ENCODE results near the gene NGLY1.

NGLY1 gene

DNA sequence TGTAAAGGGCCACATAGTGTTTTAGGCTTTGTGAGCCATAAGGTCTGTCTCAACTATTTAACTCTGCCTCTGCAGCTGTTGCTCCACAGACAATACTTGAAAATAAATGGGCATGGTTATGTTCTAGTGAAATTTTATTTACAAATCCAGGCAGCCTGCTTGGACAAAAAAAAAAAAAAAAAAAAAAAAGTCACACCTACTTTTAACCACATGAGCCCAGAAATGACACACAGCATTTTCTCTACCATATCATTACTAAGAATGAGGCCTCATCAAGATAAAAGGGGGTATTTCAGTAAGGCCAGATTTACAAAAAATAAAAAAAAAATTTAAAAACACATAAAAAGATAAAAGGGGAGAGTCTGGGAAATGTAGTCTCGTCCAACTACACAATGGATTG, 1.7 kb upstream of the NGLY1 start:
- no peak for DNase-seq (ENCODE audit: low read depth)

DNA sequence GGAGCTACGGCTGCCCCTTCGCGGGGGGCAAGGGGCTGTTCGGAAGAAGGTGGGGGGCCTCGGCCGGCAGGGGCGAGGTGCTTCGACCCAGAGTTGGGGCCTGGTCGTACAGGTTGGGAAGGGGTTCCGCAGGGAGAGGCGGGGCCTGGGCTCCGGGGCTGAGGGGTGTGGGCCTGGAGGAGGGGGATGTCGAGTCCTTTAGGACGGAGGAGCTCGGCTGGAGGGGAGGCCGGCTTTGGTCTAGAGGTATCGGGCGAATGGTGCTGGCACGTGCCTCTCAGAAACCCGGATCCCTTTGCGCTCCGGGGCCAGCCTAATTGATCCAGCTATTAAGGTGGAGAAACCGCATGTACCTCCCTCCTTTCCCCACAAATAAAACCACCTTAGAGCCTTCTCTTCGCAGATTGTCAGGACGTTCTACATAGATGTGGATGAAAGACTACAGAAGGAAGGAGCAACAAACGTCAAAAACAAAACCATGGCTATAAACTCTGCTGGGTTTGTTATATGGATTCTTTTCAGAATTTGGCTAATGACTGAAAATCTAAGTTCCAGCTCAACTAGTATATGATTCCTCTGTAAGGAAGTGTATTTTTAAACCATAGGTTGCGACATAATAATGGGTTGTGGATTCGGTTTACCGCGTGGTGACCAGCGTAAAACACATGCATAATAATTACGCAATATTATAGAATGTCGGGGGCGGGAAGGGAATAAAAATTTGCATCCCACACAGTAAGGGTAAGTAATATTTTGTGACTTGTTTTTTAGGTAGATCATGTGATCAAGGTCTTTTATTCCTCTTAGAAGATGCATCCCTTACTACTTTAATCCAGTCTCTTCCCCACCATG, 644 bp upstream of the NGLY1 start:
- DNase-seq (ENCODE audit: low read depth), result peak; percentile 34

DNA sequence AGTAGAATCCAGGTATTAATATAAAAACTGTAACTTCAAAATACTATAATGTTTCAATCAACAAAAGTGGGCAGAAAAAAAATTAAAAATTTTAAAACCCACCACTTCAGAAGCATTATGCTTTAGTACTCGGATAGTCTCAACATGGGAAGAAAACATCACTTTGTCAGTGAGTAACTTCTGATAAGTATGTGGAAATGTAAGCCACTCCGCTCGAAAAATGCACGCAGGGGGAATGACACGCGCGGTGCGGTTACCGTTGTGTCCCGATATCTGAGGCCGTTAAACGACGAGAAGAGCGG, 656 bp downstream of the NGLY1 start:
- no peak for DNase-seq (ENCODE audit: low read depth)

DNA sequence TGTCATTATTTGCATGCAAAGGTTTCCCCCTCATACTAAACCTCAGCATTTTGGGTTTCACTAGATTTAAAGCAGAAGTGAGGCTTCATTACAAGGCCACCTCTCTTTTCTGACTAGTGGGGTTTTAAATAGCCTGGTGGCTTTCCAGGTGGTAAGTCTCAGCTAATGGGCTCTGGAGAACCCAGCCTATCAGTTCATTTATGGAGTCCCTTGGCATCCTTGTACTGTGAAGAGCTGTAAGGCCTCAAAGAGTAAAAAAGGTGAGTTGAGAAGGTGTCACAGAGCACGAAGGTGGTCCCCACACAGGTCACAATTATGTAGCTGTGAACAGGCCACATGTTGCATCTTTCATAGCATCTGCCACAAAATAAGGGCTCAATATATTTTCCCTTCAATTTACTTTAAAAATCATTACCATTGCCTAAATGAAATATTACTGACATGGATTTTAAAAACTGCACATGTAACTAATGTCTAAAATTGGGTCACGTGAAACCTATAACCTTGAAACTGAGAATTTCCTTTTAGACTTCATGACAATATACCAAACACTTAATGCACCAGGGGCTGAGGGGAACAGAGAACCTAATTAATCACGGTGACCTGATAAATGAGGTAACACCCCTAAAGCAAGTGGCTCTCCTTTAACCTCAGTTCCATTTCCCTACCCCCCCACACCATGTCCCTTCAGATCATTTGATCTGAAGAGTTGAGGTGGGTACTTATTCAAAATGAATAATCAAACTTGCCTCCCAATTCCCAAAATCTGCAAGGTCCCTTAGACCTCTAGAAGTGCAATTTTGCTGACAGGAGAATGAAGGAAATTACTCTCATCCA, 1.3 kb downstream of the NGLY1 start:
- no peak for DNase-seq (ENCODE audit: low read depth)

DNA sequence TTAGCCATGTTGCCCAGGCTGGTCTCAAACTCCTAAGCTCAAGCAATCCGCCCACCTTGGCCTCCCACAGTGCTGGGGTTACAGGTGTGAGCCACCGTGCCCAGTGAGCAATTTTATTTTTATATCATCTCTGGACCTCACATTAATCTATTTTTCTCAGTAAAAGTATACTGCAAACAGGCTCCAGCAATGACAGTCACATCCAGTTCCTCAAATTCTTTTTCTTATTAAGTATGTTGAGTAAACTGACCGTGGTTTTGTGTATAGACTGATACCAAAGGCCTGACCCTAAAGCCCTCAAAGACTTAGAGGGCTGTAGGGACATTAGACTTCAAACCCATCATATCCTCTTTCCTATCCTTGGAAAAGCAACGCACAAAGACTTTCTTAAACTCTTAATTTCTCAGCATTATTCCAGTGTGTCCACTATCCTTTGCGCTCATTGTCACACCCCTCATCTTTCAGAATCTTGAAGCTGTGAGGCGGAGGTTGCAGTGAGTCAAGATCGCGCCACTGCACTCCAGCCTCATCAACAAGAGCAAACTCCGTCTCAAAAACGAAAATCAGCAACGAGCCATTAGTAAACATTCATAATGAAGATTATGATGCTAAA, 2.0 kb downstream of the NGLY1 start:
- no peak for DNase-seq (ENCODE audit: low read depth)

DNA sequence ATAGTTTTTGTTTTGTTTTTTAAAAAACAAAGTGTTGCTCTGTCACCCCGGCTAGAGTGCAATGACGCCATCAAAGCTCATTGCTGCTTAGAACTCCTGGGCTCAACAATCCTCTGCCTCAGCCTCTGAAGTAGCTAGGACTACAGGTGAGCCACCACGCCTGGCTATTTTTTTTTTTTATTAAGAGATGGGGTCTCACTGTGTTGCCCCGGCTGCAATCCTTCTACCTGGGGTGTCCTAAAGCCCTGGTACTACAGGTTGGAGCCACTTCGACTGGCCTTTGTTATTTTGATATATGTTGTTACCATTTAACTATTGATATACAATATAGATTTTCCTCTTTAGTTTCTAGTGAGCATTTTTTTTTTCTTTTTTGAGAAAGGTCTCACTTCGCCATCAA, 2.6 kb downstream of the NGLY1 start:
- no peak for DNase-seq (ENCODE audit: low read depth)

DNA sequence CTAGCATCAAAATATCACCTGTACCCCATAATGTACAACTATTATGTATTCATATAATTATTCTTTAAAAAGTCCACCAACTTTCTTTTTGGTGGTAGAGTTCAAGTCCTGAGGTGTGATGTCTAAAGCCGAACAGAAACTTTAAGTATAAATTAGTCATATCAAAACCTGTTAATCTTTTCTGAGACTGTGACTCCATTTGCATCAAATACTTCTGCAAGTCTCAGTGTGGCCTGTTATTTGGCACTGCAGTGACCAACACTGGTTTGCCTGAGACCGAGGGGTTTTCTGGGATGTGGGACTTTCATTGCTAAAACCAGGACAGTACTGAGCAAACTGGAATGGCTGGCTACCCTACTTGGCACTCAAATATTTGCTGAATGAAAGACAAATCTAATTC, 7.3 kb downstream of the NGLY1 start:
- DNase-seq (ENCODE audit: low read depth), result no peak

DNA sequence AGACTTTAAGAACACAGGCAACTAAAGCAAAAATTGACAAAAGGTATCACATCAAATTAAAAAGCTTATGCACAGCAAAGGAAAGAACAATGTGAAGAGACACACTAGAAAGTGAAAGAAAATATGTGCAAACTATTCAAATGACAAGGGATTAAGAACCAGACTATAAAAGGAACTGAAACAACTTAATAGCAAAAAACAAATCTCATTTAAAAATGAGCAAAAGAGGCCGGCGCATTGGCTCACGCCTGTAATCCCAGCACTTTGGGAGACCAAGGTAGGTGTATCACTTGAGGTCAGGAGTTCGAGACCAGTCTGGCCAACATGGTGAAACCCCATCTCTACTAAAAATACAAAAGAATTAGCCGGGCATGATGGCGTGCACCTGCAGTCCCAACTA, 14.4 kb downstream of the NGLY1 start:
- DNase-seq (ENCODE audit: low read depth), result no peak

DNA sequence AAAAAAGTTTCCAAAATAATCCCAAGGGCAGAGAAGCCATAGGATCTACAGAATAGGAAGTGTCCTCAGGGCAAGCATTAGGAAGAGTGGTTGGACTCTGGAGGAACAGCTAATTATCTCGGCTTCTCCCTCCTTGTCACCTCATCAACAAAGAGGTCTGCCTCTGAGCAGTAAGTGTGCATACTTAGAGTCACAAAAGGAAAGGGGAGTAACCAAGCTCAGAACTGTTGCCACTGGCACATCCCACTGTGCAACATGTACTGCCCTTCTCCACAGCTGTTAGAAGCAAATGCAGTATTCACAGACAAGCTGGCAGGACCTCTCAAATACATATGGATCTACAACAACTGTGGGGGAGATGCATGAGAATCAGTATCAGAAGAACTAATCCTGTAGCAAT, 31.5 kb downstream of the NGLY1 start:
- no peak for DNase-seq (ENCODE audit: low read depth)

DNA sequence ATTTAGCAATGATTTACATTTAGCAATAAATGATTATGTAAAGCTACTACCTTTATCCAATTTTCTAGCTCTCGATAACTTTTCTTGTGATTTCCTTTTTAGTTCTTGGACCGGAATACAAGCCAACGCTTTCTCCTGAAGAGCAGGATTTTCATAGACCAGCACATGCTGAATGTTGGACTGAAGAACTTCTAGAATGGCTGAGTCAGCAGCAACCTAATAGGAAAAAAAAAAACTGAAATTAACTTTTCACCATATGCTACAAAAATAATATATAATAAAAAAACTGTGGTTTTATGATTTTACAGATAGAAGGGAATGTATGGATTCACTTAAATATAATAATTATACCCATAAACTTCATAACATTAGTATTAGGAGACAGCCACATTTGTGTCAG, 32.2 kb downstream of the NGLY1 start:
- DNase-seq (ENCODE audit: low read depth), result no peak

DNA sequence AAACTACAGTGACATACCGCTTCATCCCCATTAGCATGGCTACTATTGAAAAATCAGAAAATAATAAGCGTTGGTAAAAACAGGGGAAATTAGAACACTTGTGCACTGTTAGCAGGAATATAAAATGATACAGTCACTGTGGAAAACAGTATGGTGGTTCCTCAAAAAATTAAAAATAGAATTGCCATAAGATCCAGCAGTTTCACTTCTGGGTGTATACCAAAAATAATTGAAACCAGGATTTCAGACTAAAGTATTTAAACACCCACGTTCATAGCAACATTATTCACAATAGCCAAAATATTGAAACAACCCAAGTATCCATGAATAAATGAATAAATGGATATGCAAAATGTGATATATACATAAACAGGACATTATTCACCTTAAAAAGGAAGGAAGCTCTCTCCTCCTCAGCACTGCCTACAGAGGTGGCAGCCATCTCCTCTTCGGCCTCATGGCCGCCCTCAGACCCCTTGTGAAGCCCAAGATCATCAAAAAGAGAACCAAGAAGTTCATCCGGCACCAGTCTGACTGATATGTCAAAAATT, 34.1 kb downstream of the NGLY1 start:
- DNase-seq (ENCODE audit: low read depth), result no peak

DNA sequence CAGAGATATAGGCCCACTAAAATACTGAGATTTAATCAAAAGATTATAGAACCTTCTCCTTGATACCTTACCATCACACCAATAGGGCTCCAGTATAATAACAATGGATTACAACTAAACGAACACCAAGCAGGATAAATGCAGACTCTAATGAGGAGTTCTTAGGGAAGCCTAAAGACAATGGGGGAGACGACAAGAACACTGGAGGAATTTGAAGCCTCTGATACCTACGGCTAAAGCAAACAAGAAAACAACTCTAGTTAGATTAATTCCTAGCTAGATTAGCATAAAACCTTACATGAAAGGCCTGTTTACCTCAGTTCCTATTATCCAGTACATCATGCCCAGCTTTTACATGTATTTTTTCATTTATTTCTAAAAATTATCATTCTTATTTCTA, 35.1 kb downstream of the NGLY1 start:
- DNase-seq (ENCODE audit: low read depth), result no peak

DNA sequence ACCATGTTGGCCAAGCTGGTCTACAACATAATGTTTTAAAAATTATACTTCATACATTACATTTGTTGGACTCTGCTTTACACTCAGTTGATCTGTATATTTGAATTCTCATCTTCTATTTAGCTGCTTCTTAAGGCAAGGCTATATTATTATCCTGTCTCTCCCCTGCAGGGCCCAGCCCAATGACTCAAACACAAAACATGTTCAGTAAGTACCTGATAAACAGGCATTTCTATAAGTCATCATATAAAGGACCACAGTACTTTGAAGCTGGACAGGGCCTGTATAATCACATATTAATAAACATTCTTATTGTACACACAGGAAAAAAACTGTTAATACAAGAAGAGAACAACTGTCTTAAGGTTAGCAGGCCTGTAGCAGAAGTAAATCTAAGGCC, 36.2 kb downstream of the NGLY1 start:
- DNase-seq (ENCODE audit: low read depth), result no peak

DNA sequence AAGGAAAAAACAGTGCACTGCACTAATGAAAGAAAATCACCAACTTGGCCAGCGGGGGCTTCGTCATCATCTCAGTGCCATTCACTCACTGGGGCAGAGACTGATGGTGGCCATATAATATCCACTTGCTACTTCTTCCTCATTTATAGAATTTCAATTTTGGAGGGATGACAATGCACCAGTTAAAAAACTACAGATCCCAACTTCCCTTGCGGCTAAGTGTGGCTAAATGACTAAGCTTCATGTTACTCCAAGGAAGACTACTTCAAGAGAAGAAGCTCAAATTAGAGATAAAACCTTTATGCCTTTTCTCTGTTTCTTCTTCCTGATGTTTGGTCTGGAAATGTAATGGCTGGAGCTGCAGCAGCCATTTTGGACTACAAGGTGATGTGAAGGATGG, 38.8 kb downstream of the NGLY1 start:
- DNase-seq (ENCODE audit: low read depth), result no peak

DNA sequence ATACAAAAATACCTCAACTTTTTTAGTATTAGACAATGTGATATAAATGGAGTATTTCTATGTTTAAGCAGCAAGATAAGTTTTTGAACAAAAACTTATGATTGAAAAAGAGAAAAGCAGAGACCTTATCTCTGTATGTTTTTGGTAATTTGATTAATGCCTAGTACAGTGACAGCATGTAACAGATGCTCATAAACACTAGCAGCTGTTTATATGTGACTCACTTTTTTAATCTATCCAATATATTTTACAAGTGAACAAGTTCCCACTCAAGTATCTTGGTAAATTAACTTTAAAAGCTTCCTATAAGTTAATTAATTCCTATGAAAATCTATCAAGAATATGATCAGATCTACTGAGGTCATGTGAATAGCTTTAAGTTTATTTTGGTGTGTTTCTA, 55.1 kb downstream of the NGLY1 start:
- DNase-seq (ENCODE audit: low read depth), result no peak

DNA sequence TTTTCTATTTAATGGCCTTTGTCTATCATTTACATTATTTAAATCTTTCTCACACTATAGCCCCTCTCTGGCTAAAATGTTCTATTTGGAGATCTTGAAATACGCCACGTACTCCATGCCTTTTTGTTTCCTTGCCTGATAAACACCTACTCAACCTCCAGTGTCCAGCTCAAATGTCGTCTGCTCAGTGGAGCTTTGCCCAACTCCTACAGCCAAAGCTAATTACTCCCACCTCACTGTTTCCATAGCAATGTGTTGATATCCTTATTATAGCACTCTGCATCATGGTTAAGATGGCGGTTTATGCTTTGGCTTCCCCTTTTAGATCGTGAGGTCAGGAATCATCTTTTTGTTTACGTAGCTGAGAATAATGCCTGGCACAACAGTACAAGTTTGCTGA, 55.9 kb downstream of the NGLY1 start:
- no peak for DNase-seq (ENCODE audit: low read depth)

DNA sequence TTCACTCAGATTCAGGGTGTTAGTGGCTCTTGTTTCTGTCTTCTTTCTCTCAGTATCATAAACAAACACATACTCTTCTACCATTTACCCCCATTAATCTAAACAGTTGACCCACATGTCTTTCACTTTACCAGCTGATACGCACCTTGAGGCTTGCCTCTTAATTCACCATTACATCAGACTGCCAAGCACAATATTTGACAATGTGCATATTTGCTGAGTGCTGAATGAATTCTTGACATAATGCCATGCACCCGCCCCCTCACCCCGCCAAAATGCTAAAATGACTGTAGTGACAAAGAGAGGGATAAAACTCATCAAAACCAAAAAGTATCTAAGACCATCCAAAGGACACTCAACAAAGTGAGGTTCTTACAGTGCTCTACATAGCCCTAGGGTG, 57.4 kb downstream of the NGLY1 start:
- no peak for DNase-seq (ENCODE audit: low read depth)

DNA sequence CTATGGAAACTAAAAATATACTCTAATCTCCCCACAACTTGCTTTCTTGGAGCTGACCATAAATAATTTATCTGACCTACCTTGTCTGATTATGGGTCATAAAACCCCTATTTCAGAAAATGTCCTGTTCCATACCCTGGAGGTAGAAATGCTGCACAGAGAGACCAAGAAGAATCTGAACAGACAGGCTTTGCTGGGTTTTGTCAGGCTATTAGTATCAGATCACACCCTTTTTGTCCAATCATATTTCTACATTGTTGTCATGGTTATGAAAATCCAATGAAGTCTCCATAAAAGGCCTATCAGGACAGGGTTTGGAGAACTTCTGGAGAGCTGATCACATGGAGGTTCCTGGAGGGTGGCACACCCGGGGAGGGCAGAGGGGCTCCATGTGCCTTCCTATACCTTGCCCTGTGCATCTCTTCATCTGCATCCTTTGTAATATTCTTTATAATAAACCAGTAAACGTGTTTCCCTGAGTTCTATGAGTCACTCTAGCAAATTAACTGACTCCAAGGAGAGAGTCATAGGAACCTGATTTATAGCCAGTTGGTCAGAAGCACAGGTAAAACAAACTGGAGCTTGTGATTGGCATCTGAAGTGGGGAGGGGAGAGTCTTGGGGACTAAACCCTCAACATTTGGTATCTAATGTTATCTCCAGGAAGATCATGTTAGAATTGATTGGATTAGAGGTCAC, 58.1 kb downstream of the NGLY1 start:
- no peak for DNase-seq (ENCODE audit: low read depth)

DNA sequence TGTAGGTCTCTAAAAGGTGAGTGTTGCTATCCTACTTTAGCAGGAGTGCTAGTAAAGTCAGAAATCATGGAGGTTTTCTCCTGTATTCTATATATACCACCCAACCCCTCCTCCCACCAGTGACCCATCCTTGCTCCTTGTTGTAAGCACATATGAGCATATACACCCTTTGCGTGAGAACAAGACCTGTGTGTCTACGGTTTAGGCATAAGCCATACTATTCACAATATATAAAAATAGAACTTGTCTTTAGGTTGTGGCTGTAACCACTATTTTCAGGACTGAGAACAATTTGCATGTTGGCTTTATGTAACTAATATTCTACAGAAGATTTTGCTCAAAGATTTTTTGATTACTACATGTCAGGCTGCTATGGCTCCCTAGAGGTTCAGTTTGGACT, 59.4 kb downstream of the NGLY1 start:
- no peak for DNase-seq (ENCODE audit: low read depth)

DNA sequence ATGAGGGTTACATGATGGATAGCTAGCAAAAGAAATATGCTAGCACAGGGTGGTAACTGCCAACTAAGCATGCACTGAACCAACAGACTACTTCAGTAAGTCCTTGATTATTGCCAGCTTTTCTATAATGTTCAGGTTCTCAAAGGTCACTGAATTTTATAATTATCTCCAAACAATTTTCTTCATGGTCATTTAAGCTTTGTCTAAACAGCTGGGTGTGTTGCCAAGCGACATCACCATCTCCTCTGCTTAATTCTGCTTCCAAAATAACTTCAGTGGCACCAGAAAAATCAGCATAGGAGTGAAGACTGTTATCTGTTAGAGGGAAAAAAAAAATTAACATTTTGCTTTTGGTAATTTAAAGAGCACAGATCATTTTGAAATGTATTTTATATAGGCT, 63.9 kb downstream of the NGLY1 start:
- no peak for DNase-seq (ENCODE audit: low read depth)

DNA sequence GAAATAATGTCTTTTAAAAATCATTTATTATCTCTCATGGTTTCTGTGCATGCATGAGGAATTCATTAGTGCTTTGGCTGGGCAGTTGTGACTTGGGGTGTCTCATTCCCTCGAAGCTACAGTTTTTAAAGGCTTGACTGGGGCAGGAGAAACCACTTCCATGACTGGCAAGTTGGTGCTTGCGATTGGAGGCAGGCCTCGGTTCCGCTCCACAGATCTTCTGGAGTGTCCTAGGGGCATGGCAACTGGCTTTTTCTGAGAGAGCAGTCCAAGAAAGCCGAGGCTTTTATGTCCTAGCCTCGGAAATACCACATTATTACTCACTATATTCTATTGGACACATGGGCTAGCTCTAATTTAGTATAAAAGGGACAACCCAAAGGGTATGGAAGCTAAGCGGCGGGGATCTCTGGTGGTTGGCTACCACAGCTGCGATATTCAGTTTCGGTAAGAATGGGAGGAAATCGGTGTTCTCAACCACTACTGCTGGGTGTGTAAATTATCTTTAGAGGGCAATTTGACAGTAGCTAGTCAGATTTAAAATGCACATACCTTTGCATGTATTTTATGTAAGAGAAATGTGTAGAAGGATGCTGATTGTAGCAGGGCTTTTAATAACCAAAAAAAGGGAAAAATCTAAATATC, 69.8 kb downstream of the NGLY1 start:
- no peak for DNase-seq (ENCODE audit: low read depth)

DNA sequence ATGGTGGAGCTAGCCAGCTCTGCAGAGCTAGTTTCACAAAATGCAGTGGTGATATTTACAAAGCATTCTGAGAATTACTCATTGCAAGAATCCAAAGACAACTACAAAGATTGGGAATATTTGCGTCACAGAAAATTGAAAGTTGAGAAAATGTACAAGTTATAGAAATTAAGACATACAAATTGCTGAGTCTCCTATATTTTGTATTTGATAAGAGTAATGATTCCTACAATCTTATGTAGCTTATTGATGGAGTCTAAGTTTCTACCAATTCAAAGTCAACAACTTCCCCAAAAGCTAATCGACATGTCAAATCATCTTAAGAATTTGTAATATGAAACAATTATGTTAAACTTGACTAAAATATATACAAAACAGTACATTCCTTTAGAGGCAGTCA, 72.2 kb downstream of the NGLY1 start:
- no peak for DNase-seq (ENCODE audit: low read depth)
